ENCODE results near the gene ASXL2.

Gene ASXL2

DNA sequence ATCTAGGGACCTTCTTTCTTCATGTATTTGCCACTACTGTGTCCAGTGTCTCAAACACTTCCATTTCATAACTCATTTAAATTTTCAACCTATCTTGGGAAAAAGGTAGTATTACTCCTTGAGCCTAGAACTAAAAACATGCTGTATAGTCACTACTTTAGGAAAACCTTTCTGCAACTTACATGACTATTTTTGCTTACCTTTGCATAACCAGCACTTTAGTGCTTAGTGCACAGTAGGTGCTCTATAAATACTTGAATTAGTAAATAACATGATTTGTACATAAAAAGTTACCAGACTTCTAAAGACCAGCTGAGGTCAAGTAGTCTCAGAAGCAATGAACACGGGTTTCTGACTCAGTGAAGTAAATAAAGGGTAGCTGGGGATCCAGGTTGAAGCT is 142.5 kb downstream of the ASXL2 start:
- Histone ChIP-seq H3K27ac (ENCODE audit: low read depth, low read length) (no peak overlapping the region), H3K36me3 (ENCODE audit: control insufficient read depth, insufficient read depth, low read length) (no peaks in the 10 kb centered on the region), H3K4me3 (ENCODE audit: low read length) (no peak overlapping the region), H3K9ac (ENCODE audit: low read length) (no peak overlapping the region), H3K4me1 (ENCODE audit: control insufficient read depth, insufficient read depth, low read length) (no peaks in the 10 kb centered on the region), H3K27me3 (ENCODE audit: control insufficient read depth, insufficient read depth, low read length) (no peaks in the 10 kb centered on the region)

DNA sequence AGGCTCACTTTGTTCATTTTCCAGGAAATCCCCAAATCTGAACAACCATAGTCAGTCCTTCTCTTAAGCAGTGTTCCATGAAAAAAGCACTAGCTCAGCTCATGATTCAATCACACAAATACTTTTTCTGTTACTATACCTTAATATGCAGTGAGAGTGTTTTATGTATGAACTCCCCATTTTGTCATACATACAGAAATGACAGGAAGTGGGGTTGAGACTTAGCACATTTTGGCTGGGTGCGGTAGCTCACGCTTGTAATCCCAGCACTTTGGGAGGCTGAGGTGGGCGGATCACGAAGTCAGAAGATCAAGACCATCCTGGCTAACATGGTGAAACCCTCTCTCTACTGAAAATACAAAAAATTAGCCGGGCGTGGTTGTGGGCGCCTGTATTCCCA is 149.7 kb downstream of the ASXL2 start:
- no peaks in the 10 kb centered on the region for H3K4me1 ChIP-seq (ENCODE audit: control insufficient read depth, insufficient read depth, low read length)
- H3K27me3 ChIP-seq (ENCODE audit: control insufficient read depth, insufficient read depth, low read length), result no peaks in the 10 kb centered on the region
- no peak overlapping the region for H3K4me3 ChIP-seq (ENCODE audit: low read length)
- H3K9ac ChIP-seq (ENCODE audit: low read length), result no peak overlapping the region
- no peak overlapping the region for H3K27ac ChIP-seq (ENCODE audit: low read depth, low read length)
- no peaks in the 10 kb centered on the region for H3K36me3 ChIP-seq (ENCODE audit: control insufficient read depth, insufficient read depth, low read length)

DNA sequence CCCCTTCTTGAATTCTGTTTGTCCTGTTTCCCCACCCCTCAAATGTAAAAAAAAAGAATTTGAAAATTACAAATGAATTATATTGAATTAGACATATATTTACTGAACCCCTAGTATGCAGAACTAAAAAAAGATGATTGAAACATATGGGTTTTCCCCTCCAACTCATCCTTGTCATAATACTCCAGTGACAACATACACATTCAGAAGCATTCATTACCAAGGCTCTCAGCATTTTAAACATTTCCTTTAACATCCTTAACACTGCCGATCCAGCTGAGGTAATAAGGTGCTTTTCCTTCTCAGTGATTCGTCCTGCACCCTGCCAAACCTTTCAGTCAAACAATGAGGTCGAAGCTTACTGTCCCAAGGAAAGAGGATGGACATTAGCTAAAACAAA is 151.8 kb downstream of the ASXL2 start:
- no peak overlapping the region for H3K9ac ChIP-seq (ENCODE audit: low read length)
- H3K36me3 ChIP-seq (ENCODE audit: control insufficient read depth, insufficient read depth, low read length), result no peaks in the 10 kb centered on the region
- no peaks in the 10 kb centered on the region for H3K4me1 ChIP-seq (ENCODE audit: control insufficient read depth, insufficient read depth, low read length)
- no peak overlapping the region for H3K4me3 ChIP-seq (ENCODE audit: low read length)
- no peaks in the 10 kb centered on the region for H3K27me3 ChIP-seq (ENCODE audit: control insufficient read depth, insufficient read depth, low read length)
- no peak overlapping the region for H3K27ac ChIP-seq (ENCODE audit: low read depth, low read length)

DNA sequence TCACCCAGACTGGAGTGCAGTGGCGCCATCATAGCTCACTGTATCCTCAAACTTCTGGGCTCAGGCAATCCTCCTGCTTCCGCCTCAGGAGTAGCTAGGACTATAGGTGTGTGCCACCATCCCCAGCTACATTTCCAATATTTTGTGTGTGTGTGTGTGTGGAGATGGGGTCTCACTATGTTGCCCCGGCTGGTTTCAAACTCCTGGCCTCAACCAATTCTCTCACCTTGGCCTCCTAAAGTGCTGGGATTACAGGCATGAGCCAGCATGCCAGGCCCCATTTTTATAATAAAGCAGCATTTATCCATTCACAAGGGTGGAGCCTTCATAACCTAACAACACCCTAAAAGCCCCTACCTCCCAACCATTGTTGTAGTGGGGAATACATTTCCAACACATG is 152.4 kb downstream of the ASXL2 start:
- Histone ChIP-seq H3K4me1 (ENCODE audit: control insufficient read depth, insufficient read depth, low read length) (no peaks in the 10 kb centered on the region), H3K27ac (ENCODE audit: low read depth, low read length) (no peak overlapping the region), H3K36me3 (ENCODE audit: control insufficient read depth, insufficient read depth, low read length) (no peaks in the 10 kb centered on the region), H3K27me3 (ENCODE audit: control insufficient read depth, insufficient read depth, low read length) (no peaks in the 10 kb centered on the region), H3K4me3 (ENCODE audit: low read length) (no peak overlapping the region), H3K9ac (ENCODE audit: low read length) (no peak overlapping the region)

DNA sequence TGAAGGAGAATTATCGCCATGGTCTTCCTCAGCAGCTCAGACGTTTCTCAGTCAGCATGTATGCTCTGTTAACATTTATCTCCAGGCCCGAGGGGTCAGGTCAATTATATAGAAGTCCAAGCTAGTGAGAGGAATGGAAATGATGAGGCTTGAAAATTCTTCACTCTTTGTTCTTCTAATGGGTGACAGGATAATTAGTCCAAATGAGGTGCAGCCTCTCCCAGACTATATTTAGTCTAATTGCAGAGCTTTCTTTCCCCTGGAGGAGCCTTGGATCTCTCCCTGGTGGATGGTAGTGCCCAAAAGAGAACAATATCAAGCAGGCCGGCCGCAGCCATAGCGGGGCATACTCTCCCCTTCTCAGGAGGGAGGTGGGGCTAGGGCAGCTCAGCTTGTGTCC is 153.5 kb downstream of the ASXL2 start:
- no peaks in the 10 kb centered on the region for H3K4me1 ChIP-seq (ENCODE audit: control insufficient read depth, insufficient read depth, low read length)
- H3K9ac ChIP-seq (ENCODE audit: low read length), result no peak overlapping the region
- H3K4me3 ChIP-seq (ENCODE audit: low read length), result no peak overlapping the region
- H3K27me3 ChIP-seq (ENCODE audit: control insufficient read depth, insufficient read depth, low read length), result no peaks in the 10 kb centered on the region
- H3K36me3 ChIP-seq (ENCODE audit: control insufficient read depth, insufficient read depth, low read length), result no peaks in the 10 kb centered on the region
- H3K27ac ChIP-seq (ENCODE audit: low read depth, low read length), result no peak overlapping the region

DNA sequence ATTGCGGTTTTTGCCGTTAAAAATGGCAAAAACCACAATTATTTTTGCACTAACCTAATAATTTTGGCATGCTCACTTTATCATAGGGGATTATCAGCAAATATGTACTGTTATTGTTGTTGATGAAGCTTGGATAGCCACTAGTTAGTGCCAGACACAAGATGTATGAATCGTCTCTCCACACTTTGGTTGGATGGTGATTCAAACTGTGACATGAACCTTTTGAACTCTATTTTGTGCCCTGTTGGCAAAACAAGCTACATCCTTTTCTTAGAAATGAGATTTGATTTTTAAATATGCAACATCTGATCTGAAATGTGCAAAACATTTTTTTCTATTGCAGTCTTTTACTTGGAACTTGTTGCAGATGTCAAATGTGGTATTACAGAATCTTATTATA is 156.1 kb downstream of the ASXL2 start:
- no peaks in the 10 kb centered on the region for H3K4me1 ChIP-seq (ENCODE audit: control insufficient read depth, insufficient read depth, low read length)

DNA sequence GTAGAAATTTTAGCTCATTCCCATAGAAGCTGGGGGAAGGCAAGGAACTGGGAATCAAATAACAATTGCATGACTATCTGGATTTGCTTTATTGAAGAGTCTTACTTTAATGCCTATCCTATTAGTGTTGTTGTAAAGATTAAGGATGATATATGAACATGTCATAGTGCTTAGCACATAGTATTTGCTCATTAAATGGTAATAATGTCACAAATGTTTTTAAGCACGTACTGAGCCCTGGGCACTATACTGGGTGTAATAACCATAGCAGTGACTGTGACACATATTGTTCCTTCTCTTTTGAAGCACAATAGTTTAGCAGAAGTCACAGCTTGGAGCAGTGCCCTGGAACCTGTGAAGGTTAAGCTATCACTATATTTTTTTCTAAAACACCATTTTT is 157.7 kb downstream of the ASXL2 start:
- Histone ChIP-seq H3K27ac (ENCODE audit: low read depth, low read length) (no peak overlapping the region), H3K9ac (ENCODE audit: low read length) (no peak overlapping the region), H3K4me1 (ENCODE audit: control insufficient read depth, insufficient read depth, low read length) (no peaks in the 10 kb centered on the region), H3K36me3 (ENCODE audit: control insufficient read depth, insufficient read depth, low read length) (no peaks in the 10 kb centered on the region), H3K27me3 (ENCODE audit: control insufficient read depth, insufficient read depth, low read length) (no peaks in the 10 kb centered on the region), H3K4me3 (ENCODE audit: low read length) (no peak overlapping the region)

More for the DNA sequence above, 156.1 kb downstream of the ASXL2 start:
- Histone ChIP-seq H3K9ac (ENCODE audit: low read length) (no peak overlapping the region), H3K4me3 (ENCODE audit: low read length) (no peak overlapping the region), H3K27ac (ENCODE audit: low read depth, low read length) (no peak overlapping the region), H3K36me3 (ENCODE audit: control insufficient read depth, insufficient read depth, low read length) (no peaks in the 10 kb centered on the region), H3K27me3 (ENCODE audit: control insufficient read depth, insufficient read depth, low read length) (no peaks in the 10 kb centered on the region)

DNA sequence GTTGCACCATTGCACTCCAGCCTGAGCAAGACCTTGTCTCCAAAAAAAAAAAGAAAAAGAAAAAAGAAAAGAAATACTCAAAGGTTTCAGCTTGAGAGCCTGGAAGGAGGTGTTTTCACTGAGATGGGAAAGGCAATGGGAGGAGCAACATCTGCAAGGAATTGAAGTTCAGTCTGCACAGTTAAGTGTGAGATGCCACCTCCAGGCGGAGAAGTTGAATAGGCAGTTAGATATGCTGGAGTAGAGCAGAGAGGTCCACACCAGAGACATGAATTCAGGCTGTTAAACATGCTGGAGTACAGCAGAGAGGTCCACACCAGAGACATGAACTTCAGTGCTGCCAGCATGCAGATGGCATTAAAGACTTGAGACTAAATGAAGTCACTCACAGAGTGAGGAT is 163.5 kb downstream of the ASXL2 start:
- no peaks in the 10 kb centered on the region for H3K27me3 ChIP-seq (ENCODE audit: control insufficient read depth, insufficient read depth, low read length)
- H3K9ac ChIP-seq (ENCODE audit: low read length), result no peak overlapping the region
- no peaks in the 10 kb centered on the region for H3K4me1 ChIP-seq (ENCODE audit: control insufficient read depth, insufficient read depth, low read length)
- no peak overlapping the region for H3K27ac ChIP-seq (ENCODE audit: low read depth, low read length)
- no peaks in the 10 kb centered on the region for H3K36me3 ChIP-seq (ENCODE audit: control insufficient read depth, insufficient read depth, low read length)
- no peak overlapping the region for H3K4me3 ChIP-seq (ENCODE audit: low read length)

DNA sequence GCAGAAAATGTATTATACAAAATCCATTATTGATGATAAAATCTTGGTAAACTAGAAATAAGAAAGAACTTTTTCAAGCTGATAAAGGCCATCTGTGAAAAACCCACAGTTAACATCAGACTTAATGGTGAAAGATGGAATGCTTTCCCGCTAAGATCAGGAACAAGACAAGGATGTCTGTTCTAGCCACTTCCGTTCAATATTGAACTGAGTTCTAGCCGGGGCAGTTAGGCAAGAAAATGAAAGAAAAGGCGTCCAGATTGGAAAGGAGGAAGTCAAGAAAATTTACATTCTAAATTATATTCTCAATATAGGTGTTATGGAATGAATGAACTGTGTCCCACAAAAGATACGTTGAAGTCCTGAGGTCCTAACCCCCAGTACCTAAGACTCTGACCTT is 165.8 kb downstream of the ASXL2 start:
- Histone ChIP-seq H3K27ac (ENCODE audit: low read depth, low read length) (no peak overlapping the region), H3K27me3 (ENCODE audit: control insufficient read depth, insufficient read depth, low read length) (no peaks in the 10 kb centered on the region), H3K4me1 (ENCODE audit: control insufficient read depth, insufficient read depth, low read length) (no peaks in the 10 kb centered on the region), H3K4me3 (ENCODE audit: low read length) (no peak overlapping the region), H3K9ac (ENCODE audit: low read length) (no peak overlapping the region), H3K36me3 (ENCODE audit: control insufficient read depth, insufficient read depth, low read length) (no peaks in the 10 kb centered on the region)

DNA sequence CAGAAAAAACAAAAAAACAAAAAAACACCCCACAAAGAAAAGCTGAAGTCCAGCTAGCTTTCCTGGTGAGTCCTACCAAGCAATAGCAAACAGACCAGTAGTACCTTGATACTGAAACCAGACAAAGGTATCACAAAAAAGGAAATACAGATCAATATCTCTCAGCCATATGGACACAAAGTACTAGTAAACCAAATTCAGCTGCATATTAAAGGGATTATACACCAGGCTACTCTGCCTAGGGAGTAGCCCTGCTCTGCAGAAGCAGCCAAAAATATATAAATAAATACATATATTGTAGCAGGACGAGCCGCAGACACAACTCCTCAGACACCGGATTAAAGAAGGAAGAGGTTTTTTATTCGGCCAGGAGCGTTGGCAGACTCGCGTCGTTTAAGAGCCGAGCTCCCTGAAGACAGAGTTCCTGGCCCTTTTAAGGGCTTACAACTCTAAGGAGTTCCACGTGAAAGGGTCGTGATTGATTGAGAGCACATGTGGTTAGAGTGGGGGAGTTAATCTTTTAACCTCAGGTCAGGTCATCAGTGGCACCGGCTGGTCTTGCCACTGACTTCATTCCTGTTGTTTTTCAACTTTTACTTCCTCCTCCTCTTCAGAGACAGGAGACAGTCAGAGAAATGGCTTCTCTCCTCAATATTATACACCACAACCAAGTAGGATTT is 166.5 kb downstream of the ASXL2 start:
- Histone ChIP-seq H3K4me3 (ENCODE audit: low read length) (no peak overlapping the region), H3K27ac (ENCODE audit: low read depth, low read length) (no peak overlapping the region)

DNA sequence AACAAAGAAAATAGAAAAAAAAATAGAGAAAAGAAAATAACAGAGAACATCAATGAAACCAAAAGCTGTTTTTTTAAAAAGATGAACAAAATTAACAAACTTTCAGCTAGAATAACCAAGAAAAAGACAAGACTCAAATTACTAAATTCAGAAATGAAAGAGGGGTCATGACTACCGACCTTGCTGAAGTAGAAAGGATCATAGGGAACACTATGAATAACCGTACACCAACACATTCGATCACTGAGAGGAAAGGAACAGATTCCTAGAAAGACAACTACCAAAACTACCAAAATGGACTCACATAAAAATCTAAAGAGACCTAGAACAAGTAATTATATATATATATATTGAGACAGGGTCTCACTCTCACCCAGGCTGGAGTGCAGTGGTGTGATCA is 167.5 kb downstream of the ASXL2 start:
- Histone ChIP-seq H3K4me1 (ENCODE audit: control insufficient read depth, insufficient read depth, low read length) (no peaks in the 10 kb centered on the region), H3K27me3 (ENCODE audit: control insufficient read depth, insufficient read depth, low read length) (no peaks in the 10 kb centered on the region), H3K27ac (ENCODE audit: low read depth, low read length) (no peak overlapping the region), H3K4me3 (ENCODE audit: low read length) (no peak overlapping the region), H3K36me3 (ENCODE audit: control insufficient read depth, insufficient read depth, low read length) (no peaks in the 10 kb centered on the region), H3K9ac (ENCODE audit: low read length) (no peak overlapping the region)

More for the DNA sequence above, 166.5 kb downstream of the ASXL2 start:
- no peaks in the 10 kb centered on the region for H3K27me3 ChIP-seq (ENCODE audit: control insufficient read depth, insufficient read depth, low read length)
- H3K36me3 ChIP-seq (ENCODE audit: control insufficient read depth, insufficient read depth, low read length), result no peaks in the 10 kb centered on the region
- no peak overlapping the region for H3K9ac ChIP-seq (ENCODE audit: low read length)
- no peaks in the 10 kb centered on the region for H3K4me1 ChIP-seq (ENCODE audit: control insufficient read depth, insufficient read depth, low read length)

DNA sequence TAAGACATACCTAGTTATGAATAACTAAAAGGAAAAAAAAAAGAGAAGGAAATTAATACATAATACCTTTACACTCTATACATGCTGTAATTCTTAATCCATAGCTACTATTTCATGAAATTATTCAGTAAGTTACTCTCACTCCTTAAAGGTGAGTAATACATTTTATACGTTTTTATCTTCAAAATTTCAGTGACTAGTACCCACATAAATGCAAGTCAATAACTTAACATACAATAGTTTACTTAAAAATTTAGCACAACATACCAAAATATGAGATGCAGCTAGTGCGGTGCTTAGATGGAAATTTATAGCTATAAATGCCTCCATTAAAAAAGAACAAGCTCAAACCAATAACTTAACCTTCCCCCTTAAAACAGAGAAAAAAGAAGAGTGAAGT is 168.9 kb downstream of the ASXL2 start:
- Histone ChIP-seq H3K9ac (ENCODE audit: low read length) (no peak overlapping the region), H3K4me3 (ENCODE audit: low read length) (no peak overlapping the region), H3K36me3 (ENCODE audit: control insufficient read depth, insufficient read depth, low read length) (no peaks in the 10 kb centered on the region), H3K27ac (ENCODE audit: low read depth, low read length) (no peak overlapping the region), H3K4me1 (ENCODE audit: control insufficient read depth, insufficient read depth, low read length) (no peaks in the 10 kb centered on the region), H3K27me3 (ENCODE audit: control insufficient read depth, insufficient read depth, low read length) (no peaks in the 10 kb centered on the region)

DNA sequence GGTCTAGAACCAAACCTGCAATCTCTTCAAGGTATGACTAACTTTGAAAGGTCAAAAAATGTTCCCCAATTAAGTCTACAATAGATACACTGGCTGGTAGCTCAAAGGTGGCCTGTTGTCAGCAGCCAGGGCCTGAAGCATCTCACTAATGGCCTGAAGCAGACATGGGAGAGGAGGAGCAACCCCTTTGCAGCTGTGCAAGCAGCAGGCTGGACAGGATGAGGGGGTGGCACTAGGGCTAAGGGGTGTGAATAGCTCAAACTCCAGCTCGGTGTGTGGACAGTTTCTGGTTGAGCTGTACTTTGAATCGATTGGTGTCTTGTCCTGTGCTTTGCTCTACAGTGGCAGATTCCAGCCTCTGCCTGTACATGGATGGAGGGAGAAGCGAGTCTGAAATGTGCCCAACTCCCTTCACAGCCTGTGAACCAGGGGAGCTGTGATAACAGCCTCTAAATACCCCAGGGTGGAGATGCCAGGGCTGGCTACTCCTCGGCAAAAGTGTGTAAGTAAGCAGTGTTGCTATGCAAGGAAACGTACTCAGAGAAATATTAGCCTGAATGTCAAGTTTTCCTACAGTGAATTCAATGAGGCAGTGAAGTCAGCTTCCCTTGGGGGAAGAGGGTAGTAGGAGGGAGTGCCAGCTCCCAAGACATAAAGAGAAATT is 170.2 kb downstream of the ASXL2 start:
- H3K9ac ChIP-seq (ENCODE audit: low read length), result no peak overlapping the region
- no peaks in the 10 kb centered on the region for H3K4me1 ChIP-seq (ENCODE audit: control insufficient read depth, insufficient read depth, low read length)
- H3K27me3 ChIP-seq (ENCODE audit: control insufficient read depth, insufficient read depth, low read length), result no peaks in the 10 kb centered on the region
- H3K4me3 ChIP-seq (ENCODE audit: low read length), result no peak overlapping the region
- H3K36me3 ChIP-seq (ENCODE audit: control insufficient read depth, insufficient read depth, low read length), result no peaks in the 10 kb centered on the region
- no peak overlapping the region for H3K27ac ChIP-seq (ENCODE audit: low read depth, low read length)
